H9 (cell line): ENCODE data around the gene NACA. TPM values are rescaled to one million over a fixed set of nuclear protein-coding genes. Genes with fewer than 3 reads are reported as not detected.
A peak's percentile ranks its signal among the peaks of the same experiment; 100 is the strongest.

Source experiments
- DNase-seq: peaks from one replicate; pipeline ENCODE4 v3.0.0-alpha.2; 2017
- H2AFZ ChIP-seq: one replicate; pipeline ENCODE4 v1.6.1; 2013; ENCODE audit warnings: mild to moderate bottlenecking, low read length, control low read depth, moderate library complexity
- H2AK5ac ChIP-seq: 2 replicates; pipeline ENCODE4 v1.6.1; 2013; ENCODE audit warnings: low read length, control low read depth, mixed read lengths; ENCODE audit not compliant: insufficient read length
- H2BK120ac ChIP-seq: one replicate; pipeline ENCODE4 v1.6.1; 2013; ENCODE audit warnings: low read depth, mild to moderate bottlenecking, low read length, control low read depth, inconsistent platforms; ENCODE audit not compliant: poor library complexity, severe bottlenecking
- H2BK12ac ChIP-seq: 2 replicates; pipeline ENCODE4 v1.6.1; 2013; ENCODE audit warnings: low read length, control low read depth, mixed read lengths, low read depth; ENCODE audit not compliant: insufficient read length
- H2BK15ac ChIP-seq: 2 replicates; pipeline ENCODE4 v1.6.1; 2013; ENCODE audit warnings: low read depth, low read length, control low read depth
- H2BK20ac ChIP-seq: one replicate; pipeline ENCODE4 v1.6.1; 2013; ENCODE audit warnings: low read depth, mild to moderate bottlenecking, low read length, control low read depth, inconsistent platforms; ENCODE audit not compliant: poor library complexity, severe bottlenecking
- H2BK5ac ChIP-seq: 2 replicates; pipeline ENCODE4 v1.6.1; 2013; ENCODE audit warnings: low read length, control low read depth, mixed read lengths; ENCODE audit not compliant: insufficient read length
- H3K14ac ChIP-seq: 2 replicates; pipeline ENCODE4 v1.6.1; 2013; ENCODE audit warnings: low read length, control low read depth; ENCODE audit not compliant: insufficient read depth
- H3K18ac ChIP-seq: 2 replicates; pipeline ENCODE4 v1.6.1; 2013; ENCODE audit warnings: low read depth, mild to moderate bottlenecking, mixed read lengths, low read length, control low read depth; ENCODE audit not compliant: insufficient read length
- H3K23ac ChIP-seq: 2 replicates; pipeline ENCODE4 v1.6.1; 2013; ENCODE audit warnings: low read length, control low read depth, mixed read lengths, low read depth; ENCODE audit not compliant: insufficient read length
- H3K23me2 ChIP-seq: 2 replicates; pipeline ENCODE4 v1.6.1; 2013; ENCODE audit warnings: low read depth, mild to moderate bottlenecking, mixed read lengths, low read length, control low read depth; ENCODE audit not compliant: insufficient read length, poor library complexity, severe bottlenecking
- H3K27ac ChIP-seq: 2 replicates; pipeline ENCODE4 v1.5.1; 2013; ENCODE audit warnings: low read length, control low read depth, mixed read lengths, low read depth; ENCODE audit not compliant: insufficient read length
- H3K27me3 ChIP-seq: 2 replicates; pipeline ENCODE4 v1.6.1; 2013; ENCODE audit warnings: low read length, control low read depth, inconsistent platforms; ENCODE audit not compliant: insufficient read depth
- H3K4ac ChIP-seq: 2 replicates; pipeline ENCODE4 v1.6.1; 2013; ENCODE audit warnings: low read depth, mild to moderate bottlenecking, control low read depth, inconsistent platforms, low read length, moderate library complexity
- H3K4me1 ChIP-seq: 2 replicates; pipeline ENCODE4 v1.6.1; 2013; ENCODE audit warnings: low read length, control low read depth, inconsistent platforms; ENCODE audit not compliant: insufficient read depth
- H3K4me2 ChIP-seq: 2 replicates; pipeline ENCODE4 v1.6.1; 2013; ENCODE audit warnings: low read length, control low read depth, mixed read lengths; ENCODE audit not compliant: insufficient read length, insufficient read depth
- H3K56ac ChIP-seq: 2 replicates; pipeline ENCODE4 v1.6.1; 2013; ENCODE audit warnings: low read depth, mild to moderate bottlenecking, mixed read lengths, low read length, control low read depth; ENCODE audit not compliant: insufficient read length
- H3K79me1 ChIP-seq: 2 replicates; pipeline ENCODE4 v1.6.1; 2013; ENCODE audit warnings: low read depth, mild to moderate bottlenecking, moderate library complexity, low read length, control low read depth, inconsistent platforms; ENCODE audit not compliant: insufficient read depth, poor library complexity, severe bottlenecking
- H3K79me2 ChIP-seq: 2 replicates; pipeline ENCODE4 v1.6.1; 2013; ENCODE audit warnings: low read length, control low read depth, inconsistent platforms; ENCODE audit not compliant: insufficient read depth
- H3K9ac ChIP-seq: 2 replicates; pipeline ENCODE4 v1.6.1; 2013; ENCODE audit warnings: low read length, control low read depth, mixed read lengths; ENCODE audit not compliant: insufficient read length; ENCODE audit errors: extremely low read depth
- H3K9me3 ChIP-seq: one replicate; pipeline ENCODE4 v1.6.1; 2013; ENCODE audit warnings: low read depth, low read length, inconsistent platforms; ENCODE audit not compliant: control insufficient read depth
- H3T11ph ChIP-seq: one replicate; pipeline ENCODE4 v1.6.1; 2013; ENCODE audit warnings: mild to moderate bottlenecking, low read length, control low read depth, inconsistent platforms
- H4K20me1 ChIP-seq: one replicate; pipeline ENCODE4 v1.6.1; 2013; ENCODE audit not compliant: control insufficient read depth, insufficient read length, insufficient read depth
- H4K5ac ChIP-seq: 2 replicates; pipeline ENCODE4 v1.6.1; 2013; ENCODE audit warnings: low read depth, mild to moderate bottlenecking, mixed read lengths, low read length, control low read depth; ENCODE audit not compliant: insufficient read length
- H4K8ac ChIP-seq: replicated peaks from 2 replicates; pipeline ENCODE4 v1.6.1; 2013; ENCODE audit warnings: low read length, control low read depth, mixed read lengths, low read depth; ENCODE audit not compliant: insufficient read length
- H4K91ac ChIP-seq: 2 replicates; pipeline ENCODE4 v1.6.1; 2013; ENCODE audit warnings: low read depth, mild to moderate bottlenecking, moderate library complexity, mixed read lengths, low read length, control low read depth; ENCODE audit not compliant: insufficient read length
- H3K27ac Mint-ChIP-seq, 3 experiments: 2 replicates in 2 of 3; 3 replicates in 1 of 3; pipeline ENCODE4 v1.8.0; 2020 to 2021; ENCODE audit warnings: mixed read lengths in 3 of 3, mild to moderate bottlenecking in 1 of 3, moderate library complexity in 1 of 3
- H3K27me3 Mint-ChIP-seq: 2 replicates; pipeline ENCODE4 v1.8.0; 2021; ENCODE audit warnings: low read depth, mild to moderate bottlenecking, moderate library complexity, mixed read lengths
- H3K36me3 Mint-ChIP-seq, 3 experiments: 2 replicates in 2 of 3; 3 replicates in 1 of 3; pipeline ENCODE4 v1.8.0; 2020 to 2021; ENCODE audit warnings: low read depth in 3 of 3, mixed read lengths in 3 of 3; ENCODE audit not compliant: insufficient read depth in 1 of 3
- H3K4me1 Mint-ChIP-seq, 2 experiments: 2 replicates each; pipeline ENCODE4 v1.8.0; 2020; ENCODE audit warnings: mixed read lengths in 2 of 2
- H3K4me3 Mint-ChIP-seq, 2 experiments: 2 replicates in 1 of 2; 3 replicates in 1 of 2; pipeline ENCODE4 v1.8.0; 2020 to 2021; ENCODE audit warnings: mild to moderate bottlenecking in 2 of 2, mixed read lengths in 2 of 2, moderate library complexity in 1 of 2
- H3K9me3 Mint-ChIP-seq, 2 experiments: 2 replicates in 1 of 2; 3 replicates in 1 of 2; pipeline ENCODE4 v1.8.0; 2020; ENCODE audit warnings: mild to moderate bottlenecking in 2 of 2, mixed read lengths in 2 of 2, moderate library complexity in 1 of 2
- CTCF ChIP-seq: fragments of 200-600 bp; sonication (generic); conservative IDR thresholded peaks from 3 replicates; pipeline ENCODE4 v1.8.0; 2021; ENCODE audit warnings: antibody characterized with exemption, mild to moderate bottlenecking
- WGBS: extraction: QIAGEN DNeasy Blood & Tissue Kit; methylation state at CpG from one replicate; pipeline ENCODE4 v1.1.7; 2013; ENCODE audit warnings: missing lambda C conversion rate, low lambda C conversion rate, mixed read lengths; ENCODE audit not compliant: insufficient read length; ENCODE audit errors: extremely low coverage; 5-methylcytosine and 5-hydroxymethylcytosine counted together
- total RNA-seq: library from RNA; stranded (reverse); gene quantifications from 2 replicates; pipeline ENCODE4 v1.2.1, GENCODE V29; 2021

Gene NACA
- total RNA-seq, 1 experiment from 2014 or later = 1,204 TPM

- no peak overlapping the region for H3K56ac ChIP-seq
- peaks cover 3% of the 10 kb centered on the region for H3K79me1 ChIP-seq
- peaks cover 83% of the 10 kb centered on the region; the same call in 1 of the 2 replicates for H3K79me2 ChIP-seq
- H2BK120ac ChIP-seq = no peak overlapping the region
- peaks cover 18 to 23% of the 10 kb centered on the region in 2 experiments for H3K4me1 Mint-ChIP-seq
- peaks cover 27 to 62% (median 46%) of the 10 kb centered on the region in 3 experiments for H3K36me3 Mint-ChIP-seq
- no peak overlapping the region for H3K4me3 Mint-ChIP-seq
- H3K9me3 ChIP-seq = no peaks in the 10 kb centered on the region
- DNase-seq = peak; percentile 15
- no peaks in the 10 kb centered on the region for H3K4me1 ChIP-seq
- no peak overlapping the region for H3K4me2 ChIP-seq
- H3K14ac ChIP-seq = no peak overlapping the region
- H2AFZ ChIP-seq = no peak overlapping the region
- no peak overlapping the region for H3K18ac ChIP-seq
- H4K8ac ChIP-seq = no peak overlapping the region
- H3K9ac ChIP-seq = no peak overlapping the region
- no peak for TF ChIP-seq CTCF
- no peak overlapping the region for H2AK5ac ChIP-seq
- H3K4ac ChIP-seq = no peak overlapping the region
- H2BK12ac ChIP-seq = no peak overlapping the region
- no peak overlapping the region for H2BK20ac ChIP-seq
- no peak overlapping the region for H2BK15ac ChIP-seq
- no peaks in the 10 kb centered on the region for H3K23me2 ChIP-seq
- H4K5ac ChIP-seq = no peak overlapping the region
- no peaks in the 10 kb centered on the region for H3K9me3 Mint-ChIP-seq
- no peaks in the 10 kb centered on the region for H3K27me3 ChIP-seq
- no peak overlapping the region for H3K27ac ChIP-seq
- H2BK5ac ChIP-seq = no peak overlapping the region
- no peak overlapping the region for H3T11ph ChIP-seq
- no peaks in the 10 kb centered on the region for H3K27me3 Mint-ChIP-seq
- H3K27ac Mint-ChIP-seq = peak overlapping the region; percentile 47 to 85 (median 81); a peak in 3 of 7 replicates
- no peak overlapping the region for H3K23ac ChIP-seq
- no peak overlapping the region for H4K91ac ChIP-seq
- H4K20me1 ChIP-seq = no peaks in the 10 kb centered on the region
- WGBS = no CpG with 5 or more reads among the region's 13 CpGs
Measured at GRCh38 chr12:56679883-56680575, 45.1 kb downstream of the NACA start.
